HG03378 (cell line): ENCODE results near the gene ARL2.
A peak's percentile ranks its signal among the peaks of the same experiment; 100 is the strongest.
"Not testable (repeated sequence)": the region's sequence is repeated elsewhere in the genome, so short reads cannot be mapped to it uniquely, and the experiment has no call there.

Source experiments
- ATAC-seq: cut with Tn5 transposase; IDR thresholded peaks from one replicate; pipeline ENCODE4 v1.9.1; 2021; ENCODE audit warnings: mild to moderate bottlenecking, moderate library complexity; ENCODE audit not compliant: unreplicated experiment

ARL2 gene

GRCh38 chr11:65013888-65014725, at the start of gene ARL2:
ARL2 (plus strand) TSS chr11:65014160; CDS start chr11:65014208, 48 bp downstream.
- peak; percentile 50 for ATAC-seq

GRCh38 chr11:64967375-64967774, 46.6 kb upstream of the ARL2 start:
- ATAC-seq, result no peak

- no peak for ATAC-seq
These were observed 44.8 kb upstream of the ARL2 start for GRCh38 chr11:64969209-64969608.

GRCh38 chr11:64970731-64971151, 43.2 kb upstream of the ARL2 start:
- no peak for ATAC-seq

- no peak for ATAC-seq
These were observed 42.3 kb upstream of the ARL2 start, which contains the start of gene MAJIN for GRCh38 chr11:64971421-64972233. MAJIN (minus strand) TSS chr11:64972108; CDS start chr11:64959405, 12,703 bp downstream.

- no peak for ATAC-seq
These were observed 39.8 kb upstream of the ARL2 start for GRCh38 chr11:64974124-64974523.

GRCh38 chr11:64976651-64977050, 37.3 kb upstream of the ARL2 start:
- no peak for ATAC-seq

GRCh38 chr11:64983339-64983738, 30.6 kb upstream of the ARL2 start:
- ATAC-seq, result not testable (repeated sequence)

GRCh38 chr11:64987998-64988854, 25.7 kb upstream of the ARL2 start:
- no peak for ATAC-seq

- ATAC-seq, result no peak
These were observed 24.5 kb upstream of the ARL2 start for GRCh38 chr11:64989416-64989815.

GRCh38 chr11:64990222-64990923, 23.6 kb upstream of the ARL2 start:
- ATAC-seq, result no peak

GRCh38 chr11:64994318-64994717, 19.6 kb upstream of the ARL2 start:
- no peak for ATAC-seq

GRCh38 chr11:64996327-64996709, 17.6 kb upstream of the ARL2 start:
- no peak for ATAC-seq

GRCh38 chr11:64996710-64997380, 17.1 kb upstream of the ARL2 start, which contains the start of gene BATF2:
BATF2 (minus strand) TSS chr11:64996971; CDS start chr11:64996914, 57 bp downstream.
- ATAC-seq, result no peak

- ATAC-seq, result no peak
These were observed 15.8 kb upstream of the ARL2 start for GRCh38 chr11:64998141-64998540.

- ATAC-seq, result no peak
These were observed 15.1 kb upstream of the ARL2 start for GRCh38 chr11:64998690-64999431.

GRCh38 chr11:64999478-64999877, 14.5 kb upstream of the ARL2 start:
- no peak for ATAC-seq

GRCh38 chr11:65002706-65003105, 11.3 kb upstream of the ARL2 start:
- no peak for ATAC-seq

- no peak for ATAC-seq
These were observed 10.7 kb upstream of the ARL2 start for GRCh38 chr11:65003282-65003681.
